Common myeloid progenitor, CD34-positive (primary cell): ENCODE measurements around the gene TMPRSS13. TPM values are rescaled to one million over a fixed set of nuclear protein-coding genes. Genes with fewer than 3 reads are reported as not detected.
"Not testable (repeated sequence)": the region's sequence is repeated elsewhere in the genome, so short reads cannot be mapped to it uniquely, and the experiment has no call there.

ENCODE experiments used
- CTCF ChIA-PET: fragments of 350-600 bp; sonication (Branson Sonifier 250); formaldehyde crosslinking; loops from one replicate; lab custom pipeline; 2021; ENCODE audit warnings: antibody characterized with exemption; lab: Charles Lee
- POLR2A ChIA-PET: fragments of 350-600 bp; sonication (Branson Sonifier 250); formaldehyde crosslinking; loops from one replicate; lab custom pipeline; 2021; ENCODE audit warnings: antibody characterized with exemption; lab: Charles Lee
- DNase-seq, 3 donors: peaks; one replicate each; pipeline versions ENCODE4 v3.0.0 to v3.0.0-alpha.2; 2013
- H3K27ac ChIP-seq, 2 experiments: 1 replicate in 1 of 2; 2 replicates in 1 of 2; pipeline ENCODE4 v1.7.0; 2013; ENCODE audit warnings: inconsistent platforms in 2 of 2, low read length in 2 of 2, mild to moderate bottlenecking in 2 of 2, low read depth in 1 of 2, moderate library complexity in 1 of 2; ENCODE audit not compliant: severe bottlenecking in 2 of 2, insufficient read depth in 1 of 2, poor library complexity in 1 of 2
- H3K27me3 ChIP-seq, 5 experiments: replicated peaks in 2 of 5; 1 replicate in 3 of 5; 2 replicates in 2 of 5; pipeline versions ENCODE4 v1.6.1 to v1.7.0; 2013; ENCODE audit warnings: low read length in 4 of 5, mild to moderate bottlenecking in 2 of 5, moderate library complexity in 2 of 5, inconsistent platforms in 1 of 5; ENCODE audit not compliant: insufficient read depth in 5 of 5, control insufficient read depth in 4 of 5
- H3K36me3 ChIP-seq, 4 experiments: 1 replicate in 2 of 4; 2 replicates in 2 of 4; pipeline versions ENCODE4 v1.6.1 to v1.7.0; 2013; ENCODE audit warnings: low read length in 3 of 4, control low read depth in 1 of 4, mild to moderate bottlenecking in 1 of 4; ENCODE audit not compliant: control insufficient read depth in 4 of 4, insufficient read depth in 4 of 4
- H3K4me1 ChIP-seq, 4 experiments: 1 replicate in 3 of 4; 2 replicates in 1 of 4; pipeline versions ENCODE4 v1.6.1 to v1.7.1; 2013; ENCODE audit warnings: low read length in 3 of 4, mild to moderate bottlenecking in 3 of 4, control low read depth in 1 of 4, inconsistent platforms in 1 of 4, moderate library complexity in 1 of 4; ENCODE audit not compliant: control insufficient read depth in 4 of 4, insufficient read depth in 4 of 4; ENCODE audit errors: control extremely low read depth in 1 of 4
- H3K4me3 ChIP-seq, 7 experiments: 1 replicate in 4 of 7; 2 replicates in 3 of 7; pipeline versions ENCODE4 v1.5.1 to v1.7.0; 2013; ENCODE audit warnings: mild to moderate bottlenecking in 7 of 7, low read length in 6 of 7, moderate library complexity in 6 of 7, inconsistent platforms in 2 of 7, low read depth in 2 of 7, control low read depth in 1 of 7; ENCODE audit not compliant: insufficient read depth in 4 of 7, control insufficient read depth in 1 of 7; ENCODE audit errors: extremely low read depth in 1 of 7
- H3K9me3 ChIP-seq, 5 experiments: 1 replicate in 4 of 5; 2 replicates in 1 of 5; pipeline versions ENCODE4 v1.6.1 to v1.7.1; 2013; ENCODE audit warnings: low read length in 4 of 5, mild to moderate bottlenecking in 2 of 5, inconsistent platforms in 1 of 5, low read depth in 1 of 5, moderate library complexity in 1 of 5; ENCODE audit not compliant: control insufficient read depth in 4 of 5, insufficient read depth in 2 of 5; ENCODE audit errors: control extremely low read depth in 1 of 5
- WGBS: methylation state at CpG from one replicate; pipeline ENCODE4 v1.1.5; 2013; ENCODE audit not compliant: insufficient coverage; 5-methylcytosine and 5-hydroxymethylcytosine counted together
- polyA plus RNA-seq: library from polyadenylated mRNA; unstranded; fragments of 120-200 nt; gene quantifications from one replicate; pipeline ENCODE4 v1.2.1, GENCODE V29; 2013

Gene TMPRSS13
- polyA plus RNA-seq = 0.51 TPM

DNA sequence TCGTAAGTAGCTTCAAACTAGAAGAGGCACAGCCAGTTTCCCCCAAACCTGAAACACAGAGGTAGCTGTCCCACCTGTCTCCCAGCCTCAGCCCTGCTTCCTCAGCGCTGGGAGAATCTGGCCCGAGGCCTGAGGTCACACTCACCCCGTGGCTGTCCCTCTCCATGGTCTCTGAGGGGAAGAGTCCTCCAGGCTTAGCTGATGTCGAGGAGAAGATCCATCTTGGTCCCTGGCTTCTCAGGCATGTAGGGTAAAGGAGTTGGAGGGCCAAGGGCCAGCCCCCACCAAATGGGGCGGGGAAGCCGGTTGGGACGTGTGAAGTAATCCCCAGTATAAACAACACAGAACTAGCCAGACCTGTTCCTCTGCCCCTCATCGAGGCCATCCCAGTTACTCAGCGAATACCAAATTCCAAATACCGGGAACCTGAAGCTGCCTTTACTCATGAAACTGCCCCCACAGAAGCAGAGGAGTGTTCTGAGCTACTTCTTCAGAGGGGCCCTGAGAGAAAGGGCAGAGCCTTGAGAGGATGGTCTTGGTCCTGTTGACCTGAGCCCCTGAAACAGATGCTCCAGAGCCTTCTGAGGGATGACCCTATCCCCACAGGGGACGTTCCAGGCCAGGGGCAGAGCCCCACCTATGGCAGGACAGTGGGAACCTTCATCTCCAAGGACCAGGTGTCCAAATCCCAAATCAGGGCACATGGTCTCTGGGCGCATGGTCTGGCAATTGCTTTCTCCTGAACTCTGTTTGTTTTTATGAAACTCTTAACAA is at the start of gene TMPRSS13:
Gene TMPRSS13, minus strand, starts transcription at position 261 of the 774 bp plus-strand sequence. Its CDS starts 95 bp downstream, at position 166.
- 83% methylated on average over 12 of the region's 13 CpGs for WGBS
- POLR2A ChIA-PET = interaction anchor here (0.6 kb wide), 1 partner anchor 124 kb away, joined by 3 read pairs; no protein-coding TSS in a partner anchor
- H3K4me1 ChIP-seq = peaks cover 11 to 66% (median 30%) of the 10 kb centered on the region in 4 experiments
- H3K27ac ChIP-seq = no peak within 1 kb of the TSS
- DNase-seq = no peak
- CTCF ChIA-PET = interaction anchor here (0.7 to 13.0 kb wide), 8 partner anchors 19 to 124 kb away, joined by 3 to 123 read pairs (median 4); no protein-coding TSS in a partner anchor
- H3K9me3 ChIP-seq = no peaks in the 10 kb centered on the region
- no peaks in the 10 kb centered on the region for H3K36me3 ChIP-seq
- H3K4me3 ChIP-seq = no peak within 1 kb of the TSS
- no peaks in the 10 kb centered on the region for H3K27me3 ChIP-seq

DNA sequence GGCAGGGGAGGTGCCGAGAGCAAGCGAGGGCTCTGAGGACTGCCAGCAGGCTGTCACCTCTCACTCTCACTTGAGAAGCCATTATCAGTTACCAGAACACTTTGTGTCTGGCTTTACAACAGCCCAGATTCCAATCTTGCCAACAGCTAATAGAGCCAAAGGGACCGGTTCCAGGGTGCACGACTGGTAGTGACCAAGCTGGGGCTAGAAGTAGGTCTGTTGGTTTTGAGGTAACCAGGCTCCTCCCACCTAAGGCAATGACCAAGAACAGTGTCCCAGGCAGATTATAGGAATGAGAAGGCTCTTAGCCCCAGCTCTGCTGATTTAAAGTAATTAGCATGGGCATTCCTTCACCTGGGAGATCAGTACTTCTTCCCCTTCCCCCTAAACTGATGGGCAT is 49.8 kb upstream of the TMPRSS13 start:
- Histone ChIP-seq H3K27ac (no peak overlapping the region), H3K27me3 (no peaks in the 10 kb centered on the region), H3K4me3 (no peak overlapping the region), H3K36me3 (no peaks in the 10 kb centered on the region), H3K4me1 (peaks cover 21 to 62% (median 30%) of the 10 kb centered on the region in 4 experiments), H3K9me3 (no peaks in the 10 kb centered on the region)
- POLR2A ChIA-PET = no interaction called here
- no peak for DNase-seq
- CTCF ChIA-PET = interaction anchor here (1.3 to 2.6 kb wide), 6 partner anchors 15 to 156 kb away, joined by 3 to 9 read pairs (median 6); no protein-coding TSS in a partner anchor
- WGBS = 93% methylated on average over 4 of the region's 4 CpGs

DNA sequence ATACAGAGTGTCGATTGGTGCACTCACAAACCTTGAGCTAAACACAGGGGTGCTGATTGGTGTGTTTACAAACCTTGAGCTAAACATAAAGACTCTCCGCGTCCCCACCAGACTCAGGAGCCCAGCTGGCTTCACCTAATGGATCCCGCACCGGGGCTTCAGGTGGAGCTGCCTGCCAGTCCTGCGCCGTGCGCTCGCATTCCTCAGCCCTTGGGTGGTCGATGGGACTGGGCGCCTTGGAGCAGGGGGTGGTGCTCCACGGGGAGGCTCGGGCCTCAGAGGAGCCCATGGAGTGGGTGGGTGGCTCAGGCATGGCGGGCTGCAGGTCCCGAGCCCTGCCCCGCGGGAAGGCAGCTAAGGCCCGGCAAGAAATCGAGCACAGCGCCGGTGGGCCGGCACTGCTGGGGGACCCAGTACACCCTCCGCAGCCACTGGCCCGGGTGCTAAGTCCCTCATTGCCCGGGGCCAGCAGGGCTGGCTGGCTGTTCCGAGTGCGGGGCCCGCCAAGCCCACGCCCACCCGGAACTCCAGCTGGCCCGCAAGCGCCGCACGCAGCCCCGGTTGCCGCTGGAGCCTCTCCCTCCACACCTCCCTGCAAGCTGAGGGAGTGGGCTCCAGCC is 49.2 kb upstream of the TMPRSS13 start:
- WGBS = 99% methylated on average over 8 of the region's 36 CpGs
- H3K4me3 ChIP-seq, POLR2A ChIA-PET, H3K9me3 ChIP-seq, H3K36me3 ChIP-seq, DNase-seq, H3K27ac ChIP-seq, H3K27me3 ChIP-seq: not testable (repeated sequence)
- CTCF ChIA-PET = interaction anchor here (0.9 to 2.6 kb wide), 8 partner anchors 9 to 155 kb away, joined by 3 to 9 read pairs (median 4); partner anchors contain the start of gene IL10RA
- H3K4me1 ChIP-seq = peaks cover 21 to 67% (median 32%) of the 10 kb centered on the region in 4 experiments

DNA sequence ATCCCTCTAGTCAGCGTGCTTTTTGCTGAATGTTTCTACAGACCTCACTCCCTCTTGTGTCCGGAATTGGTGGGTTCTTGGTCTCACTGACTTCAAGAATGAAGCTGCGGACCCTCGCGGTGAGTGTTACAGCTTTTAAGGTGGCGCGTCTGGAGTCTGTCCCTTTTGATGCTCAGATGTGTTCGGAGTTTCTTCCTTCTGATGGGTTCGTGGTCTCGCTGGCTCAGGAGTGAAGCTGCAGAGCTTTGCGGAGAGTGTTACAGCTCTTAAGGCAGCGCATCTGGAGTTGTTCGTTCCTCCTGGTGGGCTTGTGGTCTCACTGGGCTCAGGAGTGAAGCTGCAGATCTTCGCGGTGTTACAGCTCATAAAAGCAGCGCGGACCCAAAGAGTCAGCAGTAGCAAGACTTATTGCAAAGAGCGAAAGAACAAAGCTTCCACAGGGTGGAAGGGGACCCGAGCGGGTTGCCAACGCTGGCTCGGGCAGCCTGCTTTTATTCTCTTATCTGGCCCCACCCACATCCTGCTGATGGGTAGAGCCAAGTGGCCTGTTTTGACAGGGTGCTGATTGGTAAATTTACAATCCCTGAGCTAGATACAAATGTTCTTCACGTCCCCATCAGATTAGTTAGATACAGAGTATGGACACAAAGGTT is 48.5 kb upstream of the TMPRSS13 start:
- H3K36me3 ChIP-seq, H3K9me3 ChIP-seq, H3K27me3 ChIP-seq, H3K27ac ChIP-seq, H3K4me3 ChIP-seq, POLR2A ChIA-PET: not testable (repeated sequence)
- CTCF ChIA-PET = interaction anchor here (0.9 to 2.6 kb wide), 8 partner anchors 9 to 75 kb away, joined by 3 to 9 read pairs (median 4); partner anchors contain the start of gene IL10RA
- DNase-seq = peak in 1 of 3 donors; percentile 63
- WGBS = 87% methylated on average over 17 of the region's 23 CpGs
- H3K4me1 ChIP-seq = peaks cover 21 to 74% (median 38%) of the 10 kb centered on the region in 4 experiments

DNA sequence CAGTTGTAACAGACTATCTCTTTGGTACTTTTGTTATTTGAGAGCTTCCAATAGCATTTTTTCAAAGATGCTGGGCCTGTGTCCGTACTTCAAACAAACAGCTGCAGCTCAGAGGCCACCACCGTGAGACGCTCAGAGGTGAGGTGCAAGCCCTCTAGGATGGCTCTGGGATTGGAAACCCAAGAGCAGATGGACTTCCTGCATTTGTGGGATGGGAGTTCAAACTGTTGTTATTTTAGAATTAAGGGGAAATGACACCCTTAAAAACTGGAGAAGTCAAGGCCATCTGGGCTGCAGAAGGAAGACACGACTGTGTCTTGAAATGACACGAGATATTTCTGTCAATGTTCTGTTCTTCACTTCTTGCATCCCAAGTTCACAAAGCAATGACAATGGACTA is 47.8 kb upstream of the TMPRSS13 start:
- CTCF ChIA-PET = interaction anchor here (0.7 to 1.5 kb wide), 3 partner anchors 10 to 30 kb away, joined by 3 to 5 read pairs (median 4); no protein-coding TSS in a partner anchor
- no peak overlapping the region for H3K27ac ChIP-seq

DNA sequence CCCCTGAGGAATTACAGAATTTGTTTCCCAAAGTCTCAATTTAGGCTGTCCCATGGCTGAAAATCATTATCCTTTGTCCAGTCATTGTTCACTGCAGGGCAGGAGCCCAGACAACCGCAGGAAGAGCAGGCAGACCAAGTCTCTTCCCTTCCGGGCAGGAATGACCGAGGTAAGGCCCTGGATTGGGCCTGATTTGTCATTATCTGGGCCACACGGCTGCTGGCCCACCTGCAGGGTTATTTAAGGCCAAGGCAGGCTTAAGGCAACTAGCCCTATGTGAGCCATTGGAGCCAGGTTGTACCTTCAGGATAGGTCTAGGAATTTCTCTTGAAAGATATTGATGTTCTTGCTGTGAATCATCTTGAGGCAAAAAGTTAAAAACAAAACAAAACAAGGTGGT is 47.2 kb upstream of the TMPRSS13 start:
- ChIA-PET POLR2A (no interaction called here), CTCF (interaction anchor here (0.7 to 1.5 kb wide), 6 partner anchors 9 to 30 kb away, joined by 3 to 5 read pairs (median 4); no protein-coding TSS in a partner anchor)
- 100% methylated on average over 4 of the region's 4 CpGs for WGBS
- H3K36me3 ChIP-seq = no peaks in the 10 kb centered on the region
- H3K4me1 ChIP-seq = peaks cover 21 to 87% (median 49%) of the 10 kb centered on the region in 4 experiments
- DNase-seq = no peak
- H3K9me3 ChIP-seq = no peaks in the 10 kb centered on the region
- H3K27me3 ChIP-seq = no peaks in the 10 kb centered on the region
- no peak overlapping the region for H3K27ac ChIP-seq
- no peak overlapping the region for H3K4me3 ChIP-seq

More for the DNA sequence above, 47.8 kb upstream of the TMPRSS13 start:
- no peaks in the 10 kb centered on the region for H3K36me3 ChIP-seq
- POLR2A ChIA-PET = no interaction called here
- peaks cover 21 to 81% (median 44%) of the 10 kb centered on the region in 4 experiments for H3K4me1 ChIP-seq
- no peak for DNase-seq
- 41% methylated on average over 5 of the region's 5 CpGs for WGBS
- H3K4me3 ChIP-seq = no peak overlapping the region
- H3K27me3 ChIP-seq = no peaks in the 10 kb centered on the region
- no peaks in the 10 kb centered on the region for H3K9me3 ChIP-seq
